Heart left ventricle (tissue), 13 donors: Measurements from ENCODE around the gene PLEKHM3.

Source experiments
- CTCF ChIP-seq, 12 donors: fragments of 200-600 bp; sonication (generic) in 4 of 12; IDR thresholded peaks; one replicate each; pipeline versions ENCODE4 v1.5.0 to v1.8.0; 2018 to 2022; ENCODE audit warnings: antibody characterized with exemption in 12 of 12, mild to moderate bottlenecking in 5 of 12
- POLR2A ChIP-seq, 2 donors: fragments of 450-650 bp; IDR thresholded peaks; one replicate each; pipeline ENCODE4 v1.6.1; 2017; ENCODE audit warnings: antibody characterized with exemption in 2 of 2, mild to moderate bottlenecking in 2 of 2, moderate library complexity in 2 of 2
- donor health status: ischemic (EF 13 %, LVEDD 7.1; RV severe dilation, severe dysfunction).
- donor health status: DM: no; HTN: yes; CAD: no.
- donor health status: DM: no; HTN: no; CAD: no.
- donor health status: ischemic (EF 25% LVEDD 6.9; RV normal size, moderate dysfunction).
- donor health status: ischemic (EF 25% LVEDD 5.7; RV mildly dilated, moderate dysfunction).
- donor health status: ischemic (EF 35%, LVEDD 5.7; RV mildly dilated, moderate dysfunction).
- donor health status: nonischemic (EF 11% LVEDD 7.7; RV severe dilation, severe dysfunction).
- donor health status: DM: yes; HTN: yes; CAD: no.
- donor health status: PGD.
- donor health status: ischemic (EF 29% LVEDD 5.4; RV normal size, mild dysfunction).
- donor health status: nonischemic (EF 23%, LVEDD 6.1; RV moderate dilation, normal function).

GRCh38 chr2:207938415-207938814, 86.9 kb downstream of the PLEKHM3 start:
- no peak for TF ChIP-seq POLR2A (IDR thresholded peaks at IDR 0.05)
- no peak for TF ChIP-seq CTCF (IDR thresholded peaks at IDR 0.05)
